H9 (cell line): ENCODE data around the gene GFRA1. TPM values are rescaled to one million over a fixed set of nuclear protein-coding genes. Genes with fewer than 3 reads are reported as not detected.

Source experiments
- DNase-seq: peaks from one replicate; pipeline ENCODE4 v3.0.0-alpha.2; 2017
- H2AFZ ChIP-seq: one replicate; pipeline ENCODE4 v1.6.1; 2013; ENCODE audit warnings: mild to moderate bottlenecking, low read length, control low read depth, moderate library complexity
- H2AK5ac ChIP-seq: 2 replicates; pipeline ENCODE4 v1.6.1; 2013; ENCODE audit warnings: low read length, control low read depth, mixed read lengths; ENCODE audit not compliant: insufficient read length
- H2BK120ac ChIP-seq: one replicate; pipeline ENCODE4 v1.6.1; 2013; ENCODE audit warnings: low read depth, mild to moderate bottlenecking, low read length, control low read depth, inconsistent platforms; ENCODE audit not compliant: poor library complexity, severe bottlenecking
- H2BK12ac ChIP-seq: 2 replicates; pipeline ENCODE4 v1.6.1; 2013; ENCODE audit warnings: low read length, control low read depth, mixed read lengths, low read depth; ENCODE audit not compliant: insufficient read length
- H2BK15ac ChIP-seq: 2 replicates; pipeline ENCODE4 v1.6.1; 2013; ENCODE audit warnings: low read depth, low read length, control low read depth
- H2BK20ac ChIP-seq: one replicate; pipeline ENCODE4 v1.6.1; 2013; ENCODE audit warnings: low read depth, mild to moderate bottlenecking, low read length, control low read depth, inconsistent platforms; ENCODE audit not compliant: poor library complexity, severe bottlenecking
- H2BK5ac ChIP-seq: 2 replicates; pipeline ENCODE4 v1.6.1; 2013; ENCODE audit warnings: low read length, control low read depth, mixed read lengths; ENCODE audit not compliant: insufficient read length
- H3K14ac ChIP-seq: 2 replicates; pipeline ENCODE4 v1.6.1; 2013; ENCODE audit warnings: low read length, control low read depth; ENCODE audit not compliant: insufficient read depth
- H3K18ac ChIP-seq: 2 replicates; pipeline ENCODE4 v1.6.1; 2013; ENCODE audit warnings: low read depth, mild to moderate bottlenecking, mixed read lengths, low read length, control low read depth; ENCODE audit not compliant: insufficient read length
- H3K23ac ChIP-seq: 2 replicates; pipeline ENCODE4 v1.6.1; 2013; ENCODE audit warnings: low read length, control low read depth, mixed read lengths, low read depth; ENCODE audit not compliant: insufficient read length
- H3K23me2 ChIP-seq: 2 replicates; pipeline ENCODE4 v1.6.1; 2013; ENCODE audit warnings: low read depth, mild to moderate bottlenecking, mixed read lengths, low read length, control low read depth; ENCODE audit not compliant: insufficient read length, poor library complexity, severe bottlenecking
- H3K27ac ChIP-seq: 2 replicates; pipeline ENCODE4 v1.5.1; 2013; ENCODE audit warnings: low read length, control low read depth, mixed read lengths, low read depth; ENCODE audit not compliant: insufficient read length
- H3K27me3 ChIP-seq: 2 replicates; pipeline ENCODE4 v1.6.1; 2013; ENCODE audit warnings: low read length, control low read depth, inconsistent platforms; ENCODE audit not compliant: insufficient read depth
- H3K4ac ChIP-seq: 2 replicates; pipeline ENCODE4 v1.6.1; 2013; ENCODE audit warnings: low read depth, mild to moderate bottlenecking, control low read depth, inconsistent platforms, low read length, moderate library complexity
- H3K4me1 ChIP-seq: 2 replicates; pipeline ENCODE4 v1.6.1; 2013; ENCODE audit warnings: low read length, control low read depth, inconsistent platforms; ENCODE audit not compliant: insufficient read depth
- H3K4me2 ChIP-seq: 2 replicates; pipeline ENCODE4 v1.6.1; 2013; ENCODE audit warnings: low read length, control low read depth, mixed read lengths; ENCODE audit not compliant: insufficient read length, insufficient read depth
- H3K56ac ChIP-seq: 2 replicates; pipeline ENCODE4 v1.6.1; 2013; ENCODE audit warnings: low read depth, mild to moderate bottlenecking, mixed read lengths, low read length, control low read depth; ENCODE audit not compliant: insufficient read length
- H3K79me1 ChIP-seq: 2 replicates; pipeline ENCODE4 v1.6.1; 2013; ENCODE audit warnings: low read depth, mild to moderate bottlenecking, moderate library complexity, low read length, control low read depth, inconsistent platforms; ENCODE audit not compliant: insufficient read depth, poor library complexity, severe bottlenecking
- H3K79me2 ChIP-seq: 2 replicates; pipeline ENCODE4 v1.6.1; 2013; ENCODE audit warnings: low read length, control low read depth, inconsistent platforms; ENCODE audit not compliant: insufficient read depth
- H3K9ac ChIP-seq: 2 replicates; pipeline ENCODE4 v1.6.1; 2013; ENCODE audit warnings: low read length, control low read depth, mixed read lengths; ENCODE audit not compliant: insufficient read length; ENCODE audit errors: extremely low read depth
- H3K9me3 ChIP-seq: one replicate; pipeline ENCODE4 v1.6.1; 2013; ENCODE audit warnings: low read depth, low read length, inconsistent platforms; ENCODE audit not compliant: control insufficient read depth
- H3T11ph ChIP-seq: one replicate; pipeline ENCODE4 v1.6.1; 2013; ENCODE audit warnings: mild to moderate bottlenecking, low read length, control low read depth, inconsistent platforms
- H4K20me1 ChIP-seq: one replicate; pipeline ENCODE4 v1.6.1; 2013; ENCODE audit not compliant: control insufficient read depth, insufficient read length, insufficient read depth
- H4K5ac ChIP-seq: 2 replicates; pipeline ENCODE4 v1.6.1; 2013; ENCODE audit warnings: low read depth, mild to moderate bottlenecking, mixed read lengths, low read length, control low read depth; ENCODE audit not compliant: insufficient read length
- H4K8ac ChIP-seq: replicated peaks from 2 replicates; pipeline ENCODE4 v1.6.1; 2013; ENCODE audit warnings: low read length, control low read depth, mixed read lengths, low read depth; ENCODE audit not compliant: insufficient read length
- H4K91ac ChIP-seq: 2 replicates; pipeline ENCODE4 v1.6.1; 2013; ENCODE audit warnings: low read depth, mild to moderate bottlenecking, moderate library complexity, mixed read lengths, low read length, control low read depth; ENCODE audit not compliant: insufficient read length
- H3K27ac Mint-ChIP-seq, 3 experiments: 2 replicates in 2 of 3; 3 replicates in 1 of 3; pipeline ENCODE4 v1.8.0; 2020 to 2021; ENCODE audit warnings: mixed read lengths in 3 of 3, mild to moderate bottlenecking in 1 of 3, moderate library complexity in 1 of 3
- H3K27me3 Mint-ChIP-seq: 2 replicates; pipeline ENCODE4 v1.8.0; 2021; ENCODE audit warnings: low read depth, mild to moderate bottlenecking, moderate library complexity, mixed read lengths
- H3K36me3 Mint-ChIP-seq, 3 experiments: 2 replicates in 2 of 3; 3 replicates in 1 of 3; pipeline ENCODE4 v1.8.0; 2020 to 2021; ENCODE audit warnings: low read depth in 3 of 3, mixed read lengths in 3 of 3; ENCODE audit not compliant: insufficient read depth in 1 of 3
- H3K4me1 Mint-ChIP-seq, 2 experiments: 2 replicates each; pipeline ENCODE4 v1.8.0; 2020; ENCODE audit warnings: mixed read lengths in 2 of 2
- H3K4me3 Mint-ChIP-seq, 2 experiments: 2 replicates in 1 of 2; 3 replicates in 1 of 2; pipeline ENCODE4 v1.8.0; 2020 to 2021; ENCODE audit warnings: mild to moderate bottlenecking in 2 of 2, mixed read lengths in 2 of 2, moderate library complexity in 1 of 2
- H3K9me3 Mint-ChIP-seq, 2 experiments: 2 replicates in 1 of 2; 3 replicates in 1 of 2; pipeline ENCODE4 v1.8.0; 2020; ENCODE audit warnings: mild to moderate bottlenecking in 2 of 2, mixed read lengths in 2 of 2, moderate library complexity in 1 of 2
- CTCF ChIP-seq: fragments of 200-600 bp; sonication (generic); conservative IDR thresholded peaks from 3 replicates; pipeline ENCODE4 v1.8.0; 2021; ENCODE audit warnings: antibody characterized with exemption, mild to moderate bottlenecking
- WGBS: extraction: QIAGEN DNeasy Blood & Tissue Kit; methylation state at CpG from one replicate; pipeline ENCODE4 v1.1.7; 2013; ENCODE audit warnings: missing lambda C conversion rate, low lambda C conversion rate, mixed read lengths; ENCODE audit not compliant: insufficient read length; ENCODE audit errors: extremely low coverage; 5-methylcytosine and 5-hydroxymethylcytosine counted together
- total RNA-seq: library from RNA; stranded (reverse); gene quantifications from 2 replicates; pipeline ENCODE4 v1.2.1, GENCODE V29; 2021

The GFRA1 gene
- total RNA-seq, 1 experiment from 2014 or later: 0.24 TPM

DNA sequence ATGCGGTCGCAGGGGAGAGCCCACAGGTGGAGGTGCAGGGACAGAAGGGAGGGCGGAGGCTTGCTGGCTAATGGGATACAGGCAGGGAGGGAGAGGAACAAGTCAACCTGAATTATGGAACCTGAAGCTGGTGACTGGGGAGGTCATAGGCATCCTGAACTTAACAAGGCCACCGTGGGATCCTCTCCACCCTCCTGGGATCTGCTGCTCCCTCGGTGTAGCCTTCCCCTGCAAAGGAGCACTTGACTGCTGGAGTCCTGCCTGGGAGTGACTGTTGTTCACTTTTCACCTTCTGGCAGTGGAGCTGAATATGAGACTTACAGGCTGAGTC, 223.1 kb downstream of the GFRA1 start:
- no peak overlapping the region for H3K56ac ChIP-seq
- peaks cover 15 to 18% of the 10 kb centered on the region in 2 experiments for H3K4me1 Mint-ChIP-seq
- H3K36me3 Mint-ChIP-seq: no peaks in the 10 kb centered on the region
- H2AK5ac ChIP-seq: no peak overlapping the region
- no peak overlapping the region for H3K23ac ChIP-seq
- H3K9ac ChIP-seq: no peak overlapping the region
- H3K9me3 ChIP-seq: no peaks in the 10 kb centered on the region
- H2BK12ac ChIP-seq: no peak overlapping the region
- H3K79me1 ChIP-seq: no peaks in the 10 kb centered on the region
- H4K5ac ChIP-seq: no peak overlapping the region
- TF ChIP-seq CTCF: no peak
- no peak overlapping the region for H2BK5ac ChIP-seq
- no peak overlapping the region for H3K4ac ChIP-seq
- H3K9me3 Mint-ChIP-seq: no peaks in the 10 kb centered on the region; a peak in 1 of 5 replicates
- no peak overlapping the region for H3K4me2 ChIP-seq
- H3K4me3 Mint-ChIP-seq: no peak overlapping the region
- no peak overlapping the region for H3K27ac Mint-ChIP-seq
- H3K27ac ChIP-seq: no peak overlapping the region
- no CpG with 5 or more reads among the region's 5 CpGs for WGBS
- no peaks in the 10 kb centered on the region for H3K79me2 ChIP-seq
- no peak overlapping the region for H2BK20ac ChIP-seq
- peaks cover 3% of the 10 kb centered on the region for H3K27me3 Mint-ChIP-seq
- H2BK15ac ChIP-seq: no peak overlapping the region
- H2AFZ ChIP-seq: no peak overlapping the region
- no peak overlapping the region for H3K18ac ChIP-seq
- no peaks in the 10 kb centered on the region; the same call in 1 of the 2 replicates for H3K4me1 ChIP-seq
- H3K27me3 ChIP-seq: no peaks in the 10 kb centered on the region; the same call in 1 of the 2 replicates
- DNase-seq: no peak
- no peak overlapping the region for H4K8ac ChIP-seq
- H3K14ac ChIP-seq: no peak overlapping the region
- no peak overlapping the region for H4K91ac ChIP-seq
- no peaks in the 10 kb centered on the region for H3K23me2 ChIP-seq
- H3T11ph ChIP-seq: no peak overlapping the region
- H4K20me1 ChIP-seq: no peaks in the 10 kb centered on the region
- no peak overlapping the region for H2BK120ac ChIP-seq
